Coronary artery (tissue), 2 donors: ENCODE results near the gene LMAN1L.

ENCODE experiments used
- DNase-seq: peaks from one replicate; pipeline ENCODE4 v3.0.0-alpha.2; 2017; ENCODE audit warnings: low spot score
- H3K27ac ChIP-seq, 2 donors: fragments of 200-600 bp; sonication (generic); one replicate each; pipeline ENCODE4 v1.5.1; 2016 to 2019
- H3K4me3 ChIP-seq: fragments of 200-600 bp; sonication (generic); 2 replicates; pipeline ENCODE4 v1.5.1; 2016; ENCODE audit warnings: mild to moderate bottlenecking, moderate library complexity
- TF ChIP-seq, protein P1 (sequence below): fragments of 200-600 bp; sonication (generic); IDR thresholded peaks from one replicate; pipeline ENCODE4 v1.5.1; 2019; ENCODE audit warnings: antibody characterized with exemption

The LMAN1L gene

DNA sequence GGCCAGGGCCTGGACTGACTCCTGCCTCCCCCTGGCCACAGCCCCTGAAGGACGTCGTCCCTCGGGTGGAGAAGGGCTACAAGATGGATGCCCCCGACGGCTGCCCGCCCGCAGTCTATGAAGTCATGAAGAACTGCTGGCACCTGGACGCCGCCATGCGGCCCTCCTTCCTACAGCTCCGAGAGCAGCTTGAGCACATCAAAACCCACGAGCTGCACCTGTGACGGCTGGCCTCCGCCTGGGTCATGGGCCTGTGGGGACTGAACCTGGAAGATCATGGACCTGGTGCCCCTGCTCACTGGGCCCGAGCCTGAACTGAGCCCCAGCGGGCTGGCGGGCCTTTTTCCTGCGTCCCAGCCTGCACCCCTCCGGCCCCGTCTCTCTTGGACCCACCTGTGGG is 10.3 kb upstream of the LMAN1L start:
- Histone ChIP-seq H3K27ac (no peak overlapping the region), H3K4me3 (no peak overlapping the region)
- TF ChIP-seq, protein P1, sequence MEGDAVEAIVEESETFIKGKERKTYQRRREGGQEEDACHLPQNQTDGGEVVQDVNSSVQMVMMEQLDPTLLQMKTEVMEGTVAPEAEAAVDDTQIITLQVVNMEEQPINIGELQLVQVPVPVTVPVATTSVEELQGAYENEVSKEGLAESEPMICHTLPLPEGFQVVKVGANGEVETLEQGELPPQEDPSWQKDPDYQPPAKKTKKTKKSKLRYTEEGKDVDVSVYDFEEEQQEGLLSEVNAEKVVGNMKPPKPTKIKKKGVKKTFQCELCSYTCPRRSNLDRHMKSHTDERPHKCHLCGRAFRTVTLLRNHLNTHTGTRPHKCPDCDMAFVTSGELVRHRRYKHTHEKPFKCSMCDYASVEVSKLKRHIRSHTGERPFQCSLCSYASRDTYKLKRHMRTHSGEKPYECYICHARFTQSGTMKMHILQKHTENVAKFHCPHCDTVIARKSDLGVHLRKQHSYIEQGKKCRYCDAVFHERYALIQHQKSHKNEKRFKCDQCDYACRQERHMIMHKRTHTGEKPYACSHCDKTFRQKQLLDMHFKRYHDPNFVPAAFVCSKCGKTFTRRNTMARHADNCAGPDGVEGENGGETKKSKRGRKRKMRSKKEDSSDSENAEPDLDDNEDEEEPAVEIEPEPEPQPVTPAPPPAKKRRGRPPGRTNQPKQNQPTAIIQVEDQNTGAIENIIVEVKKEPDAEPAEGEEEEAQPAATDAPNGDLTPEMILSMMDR = no peak
- no peak for DNase-seq

DNA sequence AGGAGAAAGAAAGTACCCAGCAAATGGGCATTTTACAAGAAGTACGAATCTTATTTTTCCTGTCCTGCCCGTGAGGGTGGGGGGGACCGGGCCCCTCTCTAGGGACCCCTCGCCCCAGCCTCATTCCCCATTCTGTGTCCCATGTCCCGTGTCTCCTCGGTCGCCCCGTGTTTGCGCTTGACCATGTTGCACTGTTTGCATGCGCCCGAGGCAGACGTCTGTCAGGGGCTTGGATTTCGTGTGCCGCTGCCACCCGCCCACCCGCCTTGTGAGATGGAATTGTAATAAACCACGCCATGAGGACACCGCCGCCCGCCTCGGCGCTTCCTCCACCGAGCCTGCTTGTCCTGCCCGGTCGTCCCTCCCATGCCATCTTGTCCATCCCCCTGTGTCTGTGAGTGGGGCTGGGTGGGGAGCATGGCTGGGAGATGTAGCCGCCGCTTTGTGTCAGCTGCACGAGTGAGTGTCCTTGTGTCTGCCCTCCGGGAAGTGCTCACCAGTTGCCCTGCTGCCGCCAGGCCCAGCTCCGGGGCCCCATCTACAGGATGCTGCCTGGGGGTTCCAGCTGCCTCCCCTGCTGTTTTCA is 9.7 kb upstream of the LMAN1L start:
- H3K27ac ChIP-seq = no peak overlapping the region
- no peak overlapping the region for H3K4me3 ChIP-seq
- DNase-seq = no peak
- TF ChIP-seq, protein P1 = no peak

DNA sequence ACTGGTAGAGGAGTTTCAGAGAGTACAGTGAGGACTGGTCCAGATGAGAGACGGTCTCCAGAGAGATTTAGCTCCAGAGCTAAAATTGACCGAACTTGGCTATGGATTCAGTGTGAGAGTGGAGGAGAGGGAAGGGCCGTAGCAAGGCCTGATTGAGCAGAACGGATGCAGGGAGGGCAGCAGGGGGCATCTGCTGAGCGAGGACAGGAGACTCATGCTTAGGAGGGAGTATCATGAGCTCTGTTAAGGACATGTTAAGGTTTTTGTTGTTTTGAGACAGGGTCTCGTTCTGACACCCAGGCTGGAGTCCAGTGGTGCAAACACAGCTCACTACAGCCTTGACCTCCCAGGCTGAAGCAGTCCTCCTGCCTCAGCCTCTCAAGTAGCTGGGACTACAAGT is 7.7 kb upstream of the LMAN1L start:
- TF ChIP-seq, protein P1 = no peak
- no peak for DNase-seq
- Histone ChIP-seq H3K27ac (no peak overlapping the region), H3K4me3 (no peak overlapping the region)

DNA sequence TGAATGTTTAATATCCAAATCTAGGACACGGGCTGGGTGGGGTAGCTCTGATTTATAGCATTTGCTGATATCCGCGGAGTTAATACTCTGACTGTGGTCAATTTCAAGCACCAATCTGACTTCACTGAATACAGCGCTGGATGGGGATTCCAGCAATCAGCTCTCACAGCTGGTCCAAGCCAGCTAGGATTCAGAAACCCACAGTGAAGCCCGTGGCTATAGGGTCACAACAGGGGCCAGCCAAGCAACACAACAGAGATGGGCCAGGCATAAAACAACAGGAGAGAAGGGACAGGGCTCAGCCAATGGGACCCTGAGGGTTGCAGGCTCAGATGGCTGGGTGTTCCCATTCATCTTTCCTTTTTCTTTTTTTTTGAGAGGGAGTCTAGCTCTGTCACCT is 5.4 kb upstream of the LMAN1L start:
- Histone ChIP-seq H3K4me3 (no peak overlapping the region), H3K27ac (no peak overlapping the region)
- no peak for DNase-seq
- TF ChIP-seq, protein P1 = no peak

DNA sequence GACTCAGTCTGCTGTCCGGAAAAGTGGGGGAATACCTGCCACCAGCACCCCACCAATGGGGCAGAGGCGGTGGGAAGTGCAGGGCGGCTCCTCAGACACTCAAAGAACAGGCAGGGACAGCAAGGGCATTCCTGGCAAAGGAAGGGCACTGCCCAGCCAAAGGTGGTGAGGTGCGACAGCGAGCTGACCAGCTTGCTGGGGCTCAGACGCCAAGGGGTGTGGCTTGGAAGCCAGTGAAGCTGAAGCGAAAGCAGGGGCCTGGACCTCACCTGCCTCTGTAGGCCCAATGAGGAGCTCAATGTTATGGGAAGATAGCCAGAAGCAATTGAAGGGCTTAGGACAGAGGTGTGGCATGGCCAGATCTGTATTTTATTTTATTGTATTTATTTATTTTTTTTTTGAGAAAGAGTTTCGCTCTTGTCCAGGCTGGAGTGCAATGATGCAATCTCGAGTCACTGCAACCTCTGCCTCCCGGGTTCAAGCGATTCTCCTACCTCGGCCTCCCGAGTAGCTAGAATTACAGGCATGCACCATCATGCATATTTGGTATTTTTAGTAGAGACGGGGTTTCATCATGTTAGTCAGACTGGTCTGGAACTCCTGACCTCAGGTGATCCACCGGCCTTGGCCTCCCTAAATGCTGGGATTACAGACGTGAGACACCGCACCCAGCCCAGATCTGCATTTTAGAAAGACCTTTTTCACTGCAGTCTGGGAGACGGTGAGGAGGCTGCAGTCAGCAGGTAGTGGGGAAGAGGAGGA is 4.4 kb upstream of the LMAN1L start:
- TF ChIP-seq, protein P1 = no peak
- DNase-seq = no peak
- no peak overlapping the region for H3K27ac ChIP-seq
- no peak overlapping the region for H3K4me3 ChIP-seq

DNA sequence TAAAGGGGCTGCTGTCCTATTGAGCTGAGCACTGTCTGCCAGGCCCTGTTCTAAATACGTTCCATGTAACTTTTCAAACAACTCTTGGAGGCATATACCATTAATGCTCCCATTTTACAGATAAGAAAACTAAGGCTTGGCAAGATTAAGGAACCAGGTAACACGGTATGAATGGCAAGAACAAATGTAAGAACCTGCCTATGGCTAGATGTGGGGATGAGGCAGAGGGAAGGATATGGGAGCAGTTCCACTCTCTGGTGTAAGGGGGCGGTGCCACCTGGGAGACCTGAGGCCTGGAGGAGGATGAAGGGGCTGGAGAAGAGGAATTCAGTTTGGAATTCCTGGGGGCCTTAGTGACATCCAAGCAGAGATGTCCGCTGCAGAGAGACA is 3.8 kb upstream of the LMAN1L start:
- H3K27ac ChIP-seq = no peak overlapping the region
- TF ChIP-seq, protein P1 = no peak
- H3K4me3 ChIP-seq = no peak overlapping the region
- DNase-seq = no peak

DNA sequence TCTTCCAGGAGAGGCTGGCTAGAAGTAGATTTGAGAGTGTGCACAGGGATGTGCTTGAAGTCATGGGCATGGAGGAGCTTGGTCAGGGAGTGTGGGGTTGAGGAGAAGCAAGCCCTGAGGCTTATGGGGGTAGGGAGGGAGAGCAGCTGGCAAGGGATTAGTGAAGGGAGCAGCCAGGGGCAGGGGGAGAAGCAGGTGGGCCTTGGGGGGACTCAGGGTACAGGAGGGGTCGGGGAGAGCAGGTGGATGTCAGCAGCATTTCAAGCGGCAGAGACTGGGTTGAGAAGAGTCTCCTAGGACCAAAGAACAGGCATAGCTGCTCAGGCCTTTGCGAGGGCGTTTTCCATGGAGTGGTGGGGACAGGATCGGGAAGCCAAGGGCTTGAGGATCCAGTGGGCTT is 3.4 kb upstream of the LMAN1L start:
- Histone ChIP-seq H3K4me3 (no peak overlapping the region), H3K27ac (no peak overlapping the region)
- DNase-seq = no peak
- TF ChIP-seq, protein P1 = no peak
